NCI-H1105 treated with DMSO at 0.1 percent for 48 hours (cell line): Measurements from ENCODE around the gene DNASE1L1.

Source experiments
- DNase-seq: peaks from one replicate; lab custom pipeline; 2025; lab: John Stamatoyannopoulos, UW

The DNASE1L1 gene

DNA sequence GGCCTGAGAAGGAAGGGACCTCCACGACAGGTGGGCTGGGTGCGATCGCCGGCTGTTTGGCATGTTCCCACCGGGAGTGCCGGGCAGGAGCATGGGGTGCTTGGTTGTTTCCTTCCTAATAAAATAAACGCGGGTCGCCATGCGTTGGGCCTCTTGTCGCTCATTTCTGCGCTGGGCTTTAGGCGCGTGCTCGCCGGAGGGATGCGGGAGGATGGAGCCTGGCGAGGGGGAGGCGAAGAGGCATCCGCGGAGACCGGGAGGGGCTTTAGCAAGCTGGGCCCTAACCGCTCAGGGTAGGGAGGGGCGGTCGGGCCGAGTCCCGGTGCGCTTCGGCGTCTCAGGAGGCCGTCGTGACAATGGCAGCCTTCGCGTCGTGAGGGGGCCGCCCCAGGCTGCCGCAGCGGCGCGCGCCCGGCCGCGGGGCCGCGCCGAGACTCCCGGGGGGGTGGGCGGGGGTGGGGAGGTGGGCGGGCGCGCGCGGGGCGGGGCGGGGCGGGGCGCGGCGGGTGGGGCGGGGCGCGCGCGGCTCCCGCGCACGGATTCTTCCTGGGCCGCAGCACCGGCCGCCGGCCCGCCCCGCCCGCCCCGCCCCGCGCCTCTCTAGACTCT lies 27.4 kb upstream of the DNASE1L1 start:
- peak; percentile 63 for DNase-seq

GRCh38 chrX:154435171-154435733 lies 26.2 kb upstream of the DNASE1L1 start:
- no peak for DNase-seq

GRCh38 chrX:154434394-154435168 lies 25.5 kb upstream of the DNASE1L1 start:
- DNase-seq = no peak

DNA sequence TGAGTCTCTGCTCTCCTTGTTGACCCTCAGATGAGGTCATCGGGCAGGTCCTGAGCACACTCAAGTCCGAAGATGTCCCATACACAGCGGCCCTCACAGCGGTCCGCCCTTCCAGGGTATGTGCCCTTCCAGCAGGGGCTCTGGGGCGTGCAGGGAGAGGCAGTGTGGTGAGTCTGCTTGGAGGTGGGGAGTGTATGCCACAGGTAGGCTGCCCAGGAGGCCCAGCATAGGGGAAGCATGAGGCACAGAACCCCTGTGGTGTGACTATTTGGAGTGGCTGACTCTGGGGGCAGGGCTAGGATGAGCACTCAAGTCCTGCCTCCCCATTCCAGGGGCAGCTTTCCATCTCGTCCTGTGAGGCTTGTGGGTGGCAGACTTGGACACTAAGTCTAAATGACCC lies 24.6 kb upstream of the DNASE1L1 start:
- DNase-seq = no peak

DNA sequence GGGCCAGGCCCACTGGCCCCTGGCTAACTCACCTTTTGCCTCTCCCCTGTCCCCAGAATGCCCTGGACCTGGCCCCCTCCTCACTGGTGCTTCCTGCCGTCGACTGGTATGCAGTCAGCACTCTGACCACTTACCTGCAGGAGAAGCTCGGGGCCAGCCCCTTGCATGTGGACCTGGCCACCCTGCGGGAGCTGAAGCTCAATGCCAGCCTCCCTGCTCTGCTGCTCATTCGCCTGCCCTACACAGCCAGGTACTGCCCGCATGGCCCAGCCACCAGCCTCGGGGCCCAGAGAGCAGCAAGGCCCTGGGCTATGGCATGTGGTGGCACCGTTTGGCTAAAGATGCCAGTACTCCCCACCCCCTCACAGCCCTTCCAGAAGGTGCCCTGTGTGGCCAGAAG lies 23.2 kb upstream of the DNASE1L1 start:
- no peak for DNase-seq

DNA sequence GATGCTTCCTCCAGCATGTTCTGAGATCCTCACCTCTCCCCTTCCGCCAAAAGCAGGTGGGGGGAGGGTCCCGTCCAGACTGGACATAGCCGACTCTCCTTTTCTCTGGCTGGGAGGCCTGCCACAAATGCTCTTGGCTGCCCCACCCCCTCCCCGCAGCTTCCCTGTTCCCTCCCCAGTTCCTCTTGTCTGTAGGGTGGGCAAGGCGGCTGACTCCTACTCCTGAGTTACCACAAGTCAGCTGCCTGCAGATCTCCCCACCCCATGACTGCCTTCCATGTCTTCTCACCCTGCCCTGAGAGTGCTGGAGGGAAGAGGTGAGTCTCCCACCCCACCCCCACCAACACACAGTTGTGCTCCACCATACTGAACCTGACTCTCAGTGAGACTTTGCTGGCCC lies 22.3 kb upstream of the DNASE1L1 start:
- DNase-seq = no peak

GRCh38 chrX:154430916-154431315 lies 21.9 kb upstream of the DNASE1L1 start:
- DNase-seq = no peak

DNA sequence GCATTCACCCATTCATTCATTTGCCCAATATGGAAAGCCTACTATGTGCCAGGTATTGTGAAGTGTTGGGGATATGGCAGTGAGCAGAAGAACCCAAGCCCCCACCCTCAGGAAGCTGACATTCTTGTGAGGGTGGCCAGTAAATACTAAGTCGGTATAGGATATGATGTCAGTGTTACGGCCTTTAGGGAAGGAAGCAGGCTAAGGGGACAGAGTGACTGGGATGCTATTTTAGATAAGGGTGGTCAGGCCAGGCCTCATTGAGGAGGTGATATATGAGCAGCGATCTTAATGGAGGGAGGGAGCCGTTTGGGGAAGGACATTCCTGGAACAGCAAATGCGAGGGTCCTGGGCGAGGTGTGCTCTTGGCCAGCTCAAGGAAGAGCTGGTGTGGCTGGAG lies 21.4 kb upstream of the DNASE1L1 start:
- DNase-seq = no peak

DNA sequence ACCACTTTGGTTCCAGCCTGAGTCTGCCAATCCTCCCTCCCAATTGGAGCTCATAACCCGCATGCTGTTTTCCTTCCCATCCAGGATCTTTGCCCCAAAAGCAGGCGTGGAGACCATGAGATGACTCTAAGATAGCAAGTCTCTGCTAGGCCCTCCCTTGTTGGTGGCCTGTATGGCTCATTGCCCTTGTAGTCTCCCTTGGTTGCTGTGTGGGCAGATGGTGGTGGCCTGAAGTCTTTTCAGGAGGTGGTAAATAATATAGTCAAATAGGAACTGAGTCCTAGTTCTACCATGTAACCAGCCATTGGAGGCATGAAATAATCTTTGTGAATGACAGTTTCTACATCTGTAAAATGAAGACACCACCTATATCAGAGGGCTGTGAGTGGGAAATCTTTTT lies 20.7 kb upstream of the DNASE1L1 start:
- no peak for DNase-seq

GRCh38 chrX:154428176-154429171 lies 19.4 kb upstream of the DNASE1L1 start, which contains the start of gene ATP6AP1:
ATP6AP1 (plus strand) TSS chrX:154428677; CDS start chrX:154428693, 16 bp downstream.
- peak; percentile 98 for DNase-seq

DNA sequence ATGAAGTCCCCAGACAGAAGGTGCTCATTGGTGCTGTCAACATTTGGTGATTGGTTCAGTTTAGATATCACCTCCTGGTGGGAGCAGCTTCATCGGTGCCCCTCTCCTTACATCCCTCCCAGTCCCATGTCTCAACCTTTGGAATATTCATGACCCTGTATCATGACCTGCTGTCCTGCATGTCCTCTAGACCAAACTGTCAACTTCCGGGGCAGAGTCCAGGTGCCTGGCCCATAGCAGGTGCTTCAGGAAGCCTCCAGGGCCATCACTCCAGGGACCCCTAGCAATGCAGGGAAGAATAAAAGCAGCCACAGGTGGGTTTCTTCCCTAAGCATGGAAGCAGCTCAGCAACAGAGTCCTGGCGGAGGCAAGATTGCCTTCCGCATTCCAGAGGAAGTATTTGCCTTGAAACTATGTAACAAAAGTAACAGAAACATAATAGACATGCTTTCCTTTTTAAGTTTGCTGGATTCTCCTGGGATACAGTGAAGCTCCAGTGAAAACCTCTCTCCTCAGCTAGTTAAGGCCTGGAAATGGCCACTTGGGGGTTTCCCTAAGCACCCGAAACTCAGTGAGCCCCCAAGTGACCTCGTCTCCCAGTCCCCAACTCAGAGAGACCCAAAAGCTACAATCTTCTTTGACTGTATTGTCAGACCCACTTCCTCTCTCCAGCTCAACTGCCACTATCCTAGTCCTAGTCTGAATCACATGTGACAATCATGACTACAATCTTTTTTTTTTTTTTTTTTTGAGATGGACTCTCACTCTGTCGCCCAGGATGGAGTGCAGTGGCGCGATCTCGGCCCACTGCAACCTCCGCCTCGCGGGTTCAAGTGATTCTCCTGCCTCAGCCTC lies 18.1 kb upstream of the DNASE1L1 start:
- DNase-seq = no peak

DNA sequence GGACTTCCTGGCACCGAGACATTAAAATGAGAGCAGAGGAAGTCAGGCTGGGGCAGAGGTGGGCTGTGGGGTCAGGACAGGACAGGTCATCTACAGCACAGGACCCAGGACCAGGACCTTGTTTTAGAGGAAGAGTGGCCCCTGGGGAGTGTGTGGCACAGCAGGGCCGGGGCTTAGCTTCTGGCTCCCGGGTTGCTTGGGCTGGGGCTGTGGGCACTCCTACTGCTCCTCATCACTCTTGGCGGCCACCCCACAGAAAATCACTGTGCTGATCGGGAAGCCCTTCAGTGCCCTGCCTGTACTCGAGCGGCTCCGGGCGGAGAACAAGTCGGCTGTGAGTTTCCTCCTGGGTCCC lies 11.3 kb upstream of the DNASE1L1 start:
- no peak for DNase-seq

GRCh38 chrX:154419688-154420401 lies 10.8 kb upstream of the DNASE1L1 start:
- DNase-seq = peak; percentile 93

- DNase-seq = no peak
Measured at GRCh38 chrX:154419189-154419588, 10.1 kb upstream of the DNASE1L1 start.

GRCh38 chrX:154417157-154417556 lies 8.1 kb upstream of the DNASE1L1 start:
- DNase-seq = peak; percentile 86

GRCh38 chrX:154413142-154413541 lies 4.1 kb upstream of the DNASE1L1 start:
- DNase-seq = no peak

- DNase-seq = no peak
Measured at GRCh38 chrX:154412468-154412867, 3.4 kb upstream of the DNASE1L1 start.

DNA sequence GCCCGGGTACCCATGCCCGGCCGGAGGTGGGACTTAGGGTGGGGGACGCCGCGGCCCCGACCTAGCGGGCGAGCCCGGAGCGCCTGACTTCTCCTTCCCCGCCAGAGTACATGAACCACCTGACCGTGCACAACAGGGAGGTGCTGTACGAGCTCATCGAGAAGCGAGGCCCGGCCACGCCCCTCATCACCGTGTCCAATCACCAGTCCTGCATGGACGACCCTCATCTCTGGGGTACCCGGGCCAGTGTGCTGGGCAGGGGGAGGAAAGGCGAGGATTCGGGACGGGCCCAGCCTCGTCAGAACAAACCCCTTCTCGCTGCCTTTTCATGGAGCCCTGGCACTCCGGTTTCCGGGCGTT lies 2.9 kb upstream of the DNASE1L1 start:
- peak; percentile 87 for DNase-seq

DNA sequence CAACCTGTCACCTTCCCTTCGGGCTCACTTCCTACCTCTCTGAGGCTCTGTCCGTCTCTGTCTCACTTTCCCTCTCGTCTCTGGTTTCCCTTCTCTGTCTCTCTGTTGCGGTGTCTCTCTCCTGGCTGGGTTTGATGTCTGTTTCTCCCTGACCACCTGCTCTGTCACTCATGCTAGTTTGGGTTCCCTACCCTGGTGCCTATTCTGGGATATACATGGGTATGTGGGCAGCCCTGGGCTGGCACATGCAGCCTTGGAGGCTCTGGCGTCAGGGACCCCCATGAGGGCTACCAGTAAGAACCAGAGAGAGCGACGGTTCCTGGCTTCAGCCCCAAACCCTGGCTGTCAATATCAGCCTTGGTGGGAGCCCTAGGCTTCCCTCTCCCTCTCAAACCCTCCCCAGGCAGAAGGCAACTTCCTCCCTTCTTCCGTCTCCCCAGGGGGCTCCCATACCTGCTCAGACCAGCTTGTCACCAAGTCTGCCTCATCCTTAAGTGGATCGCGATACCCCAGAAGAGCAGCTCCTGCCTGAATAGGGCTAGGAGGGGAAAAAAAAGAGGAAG lies 314 bp downstream of the DNASE1L1 start:
- DNase-seq = no peak

- DNase-seq = no peak
Measured at GRCh38 chrX:154404625-154405192, 4.3 kb downstream of the DNASE1L1 start.
